Stimulated activated CD8-positive, alpha-beta memory T cell treated with anti-CD3 and anti-CD28 coated beads, Interleukin-15, amount 100 ng/mL, for 24 hours (primary cell): ENCODE results near the gene NAA25.

Experiments used
- DNase-seq: peaks from one replicate; pipeline ENCODE4 v3.0.0-alpha.2; 2020; ENCODE audit warnings: low read depth

NAA25 gene

GRCh38 chr12:112108202-112109079, at the start of gene NAA25:
NAA25 (minus strand) TSS chr12:112108783; CDS start chr12:112108773, 10 bp downstream.
- peak; percentile 82 for DNase-seq

GRCh38 chr12:112153893-112154219, 45.3 kb upstream of the NAA25 start:
- DNase-seq, result no peak

DNA sequence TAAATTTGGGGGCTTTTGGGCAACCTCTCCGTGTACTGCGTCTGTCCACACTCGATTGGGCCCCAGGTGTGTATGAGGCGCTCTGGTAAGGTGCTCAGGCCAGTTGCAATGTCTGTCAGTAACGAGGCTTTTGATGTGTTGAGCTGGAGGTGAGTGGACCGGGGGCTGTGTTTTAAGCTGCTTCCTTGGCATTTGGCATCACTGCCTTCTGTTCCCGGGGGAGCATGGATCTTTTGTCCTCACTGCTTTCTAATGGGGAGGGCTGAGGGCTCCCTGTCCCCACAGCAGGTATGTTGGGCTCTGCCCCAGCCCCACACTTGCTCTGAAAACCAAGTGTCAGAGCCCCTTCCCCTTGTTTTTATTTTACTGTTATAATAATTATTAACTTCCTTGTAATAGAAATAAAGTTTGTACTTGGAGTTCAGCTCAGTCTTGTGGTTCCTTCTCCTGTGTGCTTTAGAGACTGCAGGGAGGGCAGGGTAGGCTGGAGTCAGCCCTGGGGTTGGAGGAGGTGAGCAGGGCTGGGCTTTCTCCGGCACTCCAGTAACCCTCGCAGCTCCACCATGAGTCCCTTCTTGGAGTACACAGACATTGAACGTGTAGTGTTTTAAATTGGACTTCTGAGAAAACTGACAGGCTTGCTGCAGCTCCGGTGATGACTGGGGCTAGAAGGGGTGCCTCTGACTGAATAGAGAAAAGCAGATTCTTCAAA, 44.8 kb upstream of the NAA25 start:
- DNase-seq, result no peak

GRCh38 chr12:112151766-112152541, 43.4 kb upstream of the NAA25 start:
- DNase-seq, result no peak

GRCh38 chr12:112149596-112149995, 41.0 kb upstream of the NAA25 start:
- no peak for DNase-seq

DNA sequence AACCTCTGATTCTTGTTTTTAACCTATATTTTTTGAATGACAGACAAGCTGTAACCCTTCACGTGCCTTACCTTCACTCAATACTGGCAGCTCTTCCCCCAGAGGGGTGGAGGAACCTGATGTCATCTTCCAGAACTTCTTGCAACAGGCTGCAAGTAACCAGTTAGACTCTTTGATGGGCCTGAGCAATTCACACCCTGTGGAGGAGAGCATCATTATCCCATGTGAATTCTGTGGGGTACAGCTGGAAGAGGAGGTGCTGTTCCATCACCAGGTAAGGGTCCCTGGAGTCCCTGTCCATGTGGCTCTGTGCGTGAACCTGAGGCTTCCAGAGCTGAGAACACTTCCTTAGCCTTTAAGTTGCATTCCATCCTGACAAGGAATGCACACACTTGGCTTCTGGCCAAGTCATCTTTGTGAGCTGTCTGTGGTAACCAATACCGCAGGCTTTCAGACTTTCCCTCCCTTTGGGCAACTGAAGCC, 39.5 kb upstream of the NAA25 start:
- no peak for DNase-seq

DNA sequence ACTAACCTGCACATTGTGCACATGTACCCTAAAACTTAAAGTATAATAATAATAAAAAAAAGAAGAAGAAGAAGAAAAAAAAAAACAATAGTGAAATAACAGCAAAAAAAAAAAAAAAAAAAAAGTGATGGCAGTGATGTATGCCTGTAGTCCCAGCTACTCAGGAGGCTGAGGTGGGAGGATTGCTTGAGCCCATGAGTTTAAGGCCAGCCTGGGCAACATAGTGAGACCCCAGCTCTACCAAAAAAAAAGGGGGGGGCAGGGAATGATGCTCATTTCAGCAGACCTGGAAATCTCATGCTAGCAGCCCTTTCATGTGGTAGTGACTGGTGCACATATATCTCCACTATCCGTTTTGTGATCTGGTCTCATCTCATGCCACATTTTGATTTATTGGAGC, 37.5 kb upstream of the NAA25 start:
- DNase-seq, result no peak

- no peak for DNase-seq
Measured at GRCh38 chr12:112140728-112141127, 32.1 kb upstream of the NAA25 start.

- DNase-seq, result no peak
Measured at GRCh38 chr12:112134731-112135130, 26.1 kb upstream of the NAA25 start.

DNA sequence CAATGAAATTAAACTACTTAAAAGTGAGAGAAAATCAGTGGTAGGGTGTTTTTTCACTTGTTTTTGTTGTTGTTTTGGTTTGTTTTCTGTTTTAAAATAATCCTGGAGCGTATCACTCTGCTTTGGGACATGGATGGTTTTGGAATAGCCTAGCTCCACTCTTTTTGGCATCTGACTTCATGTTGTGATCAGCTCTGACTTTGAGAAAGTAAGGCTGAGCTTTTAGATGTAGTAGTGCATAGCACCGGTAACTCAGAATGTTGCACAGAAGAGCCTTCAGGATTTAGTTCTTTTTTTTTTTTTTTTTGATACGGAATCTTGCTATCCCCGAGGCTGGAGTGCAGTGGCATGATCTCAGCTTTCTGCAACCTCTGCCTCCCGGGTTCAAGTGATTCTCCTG, 24.8 kb upstream of the NAA25 start:
- DNase-seq, result no peak

DNA sequence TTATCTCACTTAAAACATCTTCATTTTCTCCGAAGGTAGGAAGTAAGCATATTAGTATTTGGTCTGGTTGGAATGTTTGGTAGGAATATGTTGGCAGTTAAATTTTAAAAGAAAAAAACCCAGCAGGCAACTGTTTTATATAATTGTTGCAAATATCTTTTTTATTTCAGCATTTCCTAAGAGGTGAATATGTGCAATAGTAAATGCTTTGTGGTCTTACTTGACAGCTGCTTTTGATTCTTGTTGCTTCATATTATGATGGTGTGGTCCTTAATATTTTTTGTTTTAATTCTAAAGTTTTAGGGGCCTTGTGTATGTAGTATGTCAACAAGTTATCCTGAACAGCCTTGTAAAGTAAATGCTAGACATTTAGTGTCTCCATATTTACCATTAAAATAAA, 23.1 kb upstream of the NAA25 start:
- DNase-seq, result no peak

GRCh38 chr12:112130441-112130998, 21.9 kb upstream of the NAA25 start:
- no peak for DNase-seq

- DNase-seq, result no peak
Measured at GRCh38 chr12:112126911-112127310, 18.3 kb upstream of the NAA25 start.

DNA sequence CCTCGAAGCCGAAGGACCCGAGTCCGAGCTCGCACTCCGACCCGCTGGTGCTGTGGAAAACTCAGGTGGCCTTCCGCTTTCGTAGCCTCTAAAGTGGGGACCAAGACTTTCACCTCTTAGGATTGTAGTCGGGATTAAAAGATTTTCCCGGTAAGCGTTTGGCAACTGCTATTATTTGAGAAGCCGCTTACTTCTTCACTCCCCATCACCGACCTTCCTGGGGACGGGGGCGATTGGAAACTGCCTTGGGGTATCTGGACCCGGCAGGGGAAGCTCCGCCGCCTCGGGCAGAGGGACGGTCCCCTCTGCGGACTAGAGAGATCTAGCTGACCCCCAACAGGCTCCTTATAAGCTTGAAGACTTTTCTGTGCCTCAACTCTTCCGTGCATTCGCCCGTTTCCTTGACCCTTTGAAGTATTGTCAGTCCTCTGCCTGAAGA, 17.4 kb upstream of the NAA25 start:
- DNase-seq, result no peak

- DNase-seq, result peak; percentile 92
Measured at GRCh38 chr12:112125250-112125999, 16.8 kb upstream of the NAA25 start, which contains the start of gene TRAFD1. TRAFD1 (plus strand) TSS chr12:112125560; CDS start chr12:112130523, 4,963 bp downstream.

GRCh38 chr12:112124918-112125249, 16.3 kb upstream of the NAA25 start:
- DNase-seq, result no peak

- DNase-seq, result no peak
Measured at GRCh38 chr12:112122823-112123690, 14.5 kb upstream of the NAA25 start.

GRCh38 chr12:112121780-112122565, 13.4 kb upstream of the NAA25 start:
- DNase-seq, result no peak

DNA sequence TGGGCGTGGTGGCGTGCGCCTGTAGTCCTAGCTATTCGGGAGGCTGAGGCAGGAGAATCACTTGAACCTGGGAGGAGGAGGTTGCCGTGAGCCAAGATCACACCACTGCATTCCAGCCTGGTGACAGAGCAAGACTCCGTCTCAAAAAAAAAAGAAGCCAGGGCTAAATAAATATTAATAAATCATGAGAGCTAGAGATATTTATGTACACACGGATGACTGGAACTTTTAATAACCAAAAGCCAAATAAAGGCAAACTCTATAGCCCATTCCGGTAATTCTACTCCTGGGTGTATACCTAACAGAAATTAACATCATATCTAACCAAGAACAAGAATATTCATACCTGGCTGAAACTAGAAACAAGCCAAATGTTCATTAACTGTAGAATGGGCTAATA, 9.1 kb upstream of the NAA25 start:
- DNase-seq, result no peak
